Neural cell (in vitro differentiated cells): ENCODE results near the gene ETDC.

Source experiments
- CTCF ChIP-seq: fragments of 450-650 bp; IDR thresholded peaks from 2 replicates; pipeline ENCODE4 v1.5.1; 2014; ENCODE audit warnings: antibody characterized with exemption, mild to moderate bottlenecking, moderate library complexity; ENCODE audit not compliant: poor library complexity, severe bottlenecking
- EP300 ChIP-seq: fragments of 450-650 bp; conservative IDR thresholded peaks from 2 replicates; pipeline ENCODE4 v1.6.1; 2014; ENCODE audit warnings: antibody characterized with exemption, mild to moderate bottlenecking, moderate library complexity; ENCODE audit not compliant: poor library complexity, severe bottlenecking
- EZH2 ChIP-seq: fragments of 200-600, 300-800 bp; shearing (Covaris generic), sonication (generic); IDR thresholded peaks from 2 replicates; pipeline ENCODE4 v1.6.1; 2014; ENCODE audit warnings: antibody characterized with exemption, low read length, borderline replicate concordance, mild to moderate bottlenecking; ENCODE audit not compliant: insufficient read depth, poor library complexity, severe bottlenecking
- MXI1 ChIP-seq: fragments of 450-650 bp; conservative IDR thresholded peaks from 2 replicates; pipeline ENCODE4 v1.6.1; 2014; ENCODE audit warnings: antibody characterized with exemption, mild to moderate bottlenecking; ENCODE audit not compliant: poor library complexity, severe bottlenecking
- POLR2AphosphoS5 ChIP-seq: IDR thresholded peaks from 2 replicates; pipeline ENCODE4 v1.6.1; 2012
- RAD21 ChIP-seq: fragments of 450-650 bp; conservative IDR thresholded peaks from 2 replicates; pipeline ENCODE4 v1.6.1; 2014; ENCODE audit warnings: antibody characterized with exemption, mild to moderate bottlenecking, moderate library complexity
- REST ChIP-seq: IDR thresholded peaks from 2 replicates; pipeline ENCODE4 v1.6.1; 2012; ENCODE audit warnings: borderline replicate concordance
- SMC3 ChIP-seq: fragments of 450-650 bp; conservative IDR thresholded peaks from 2 replicates; pipeline ENCODE4 v1.6.1; 2014; ENCODE audit warnings: antibody characterized with exemption, mild to moderate bottlenecking, moderate library complexity; ENCODE audit not compliant: poor library complexity
- TAF1 ChIP-seq: IDR thresholded peaks from 2 replicates; pipeline ENCODE4 v1.6.1; 2012; ENCODE audit warnings: low read depth

GRCh38 chrX:135295944-135296305 lies 13.4 kb upstream of the ETDC start:
- no peak for TF ChIP-seq CTCF
- no peak for TF ChIP-seq POLR2AphosphoS5
- no peak for TF ChIP-seq EP300
- TF ChIP-seq TAF1: no peak
- TF ChIP-seq MXI1: no peak
- no peak for TF ChIP-seq REST
- TF ChIP-seq EZH2: no peak
- TF ChIP-seq RAD21: no peak
- no peak for TF ChIP-seq SMC3
